Type B pancreatic cell (in vitro differentiated cells): ENCODE data around the gene SLCO4C1. TPM values are rescaled to one million over a fixed set of nuclear protein-coding genes. Genes with fewer than 3 reads are reported as not detected.
A peak's percentile ranks its signal among the peaks of the same experiment; 100 is the strongest.

Experiments used
- DNase-seq: peaks from one replicate; pipeline ENCODE4 v3.0.0; 2021; ENCODE audit warnings: mixed read lengths; ENCODE audit not compliant: unreplicated experiment; ENCODE audit errors: extremely low spot score
- H3K27ac Mint-ChIP-seq: 2 replicates; pipeline ENCODE4 v1.8.0; 2021; ENCODE audit warnings: mild to moderate bottlenecking, mixed read lengths
- H3K27me3 Mint-ChIP-seq: 2 replicates; pipeline ENCODE4 v1.8.0; 2021; ENCODE audit warnings: mixed read lengths
- H3K36me3 Mint-ChIP-seq: 2 replicates; pipeline ENCODE4 v1.8.0; 2021; ENCODE audit warnings: mixed read lengths
- H3K4me1 Mint-ChIP-seq: one replicate; pipeline ENCODE4 v1.8.0; 2021; ENCODE audit warnings: mixed read lengths; ENCODE audit not compliant: unreplicated experiment
- H3K4me3 Mint-ChIP-seq: 2 replicates; pipeline ENCODE4 v1.8.0; 2021; ENCODE audit warnings: mild to moderate bottlenecking, mixed read lengths
- H3K9me3 Mint-ChIP-seq: 2 replicates; pipeline ENCODE4 v1.8.0; 2021; ENCODE audit warnings: mixed read lengths
- total RNA-seq: library from RNA; stranded (reverse); gene quantifications from 2 replicates; pipeline ENCODE4 v1.2.1, GENCODE V29; 2021; ENCODE audit warnings: low replicate concordance
- TF ChIP-seq, protein P1 (sequence below): fragments of 200-600 bp; sonication (generic); conservative IDR thresholded peaks from 2 replicates; pipeline ENCODE4 v1.5.0; 2021; ENCODE audit warnings: antibody characterized with exemption, mild to moderate bottlenecking

The SLCO4C1 gene
- total RNA-seq, 1 donor from 2014 or later, result 4.6 TPM

DNA sequence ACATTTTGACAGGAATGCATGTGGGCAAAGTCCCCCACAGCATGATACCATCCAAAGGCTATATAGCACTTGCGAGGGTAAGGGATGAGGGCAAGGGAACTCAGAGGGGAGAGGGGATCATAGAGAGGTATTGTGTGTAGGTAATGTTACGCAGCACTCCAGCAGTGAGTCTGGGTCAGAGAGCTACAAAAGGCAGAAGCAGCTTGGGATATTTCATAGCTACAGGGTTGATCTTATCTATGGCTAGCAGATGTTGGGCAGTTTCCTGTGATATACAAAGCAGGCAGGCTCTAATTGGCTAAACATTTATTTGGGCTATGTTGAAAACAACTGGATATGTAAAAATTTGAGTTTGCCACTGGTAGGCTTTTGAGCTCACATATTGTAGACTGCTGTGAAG is 17.8 kb upstream of the SLCO4C1 start:
- peak overlapping the region; percentile 11 for H3K27ac Mint-ChIP-seq
- H3K27me3 Mint-ChIP-seq, result no peaks in the 10 kb centered on the region
- no peak overlapping the region for H3K4me3 Mint-ChIP-seq
- no peak for DNase-seq
- TF ChIP-seq, protein P1, sequence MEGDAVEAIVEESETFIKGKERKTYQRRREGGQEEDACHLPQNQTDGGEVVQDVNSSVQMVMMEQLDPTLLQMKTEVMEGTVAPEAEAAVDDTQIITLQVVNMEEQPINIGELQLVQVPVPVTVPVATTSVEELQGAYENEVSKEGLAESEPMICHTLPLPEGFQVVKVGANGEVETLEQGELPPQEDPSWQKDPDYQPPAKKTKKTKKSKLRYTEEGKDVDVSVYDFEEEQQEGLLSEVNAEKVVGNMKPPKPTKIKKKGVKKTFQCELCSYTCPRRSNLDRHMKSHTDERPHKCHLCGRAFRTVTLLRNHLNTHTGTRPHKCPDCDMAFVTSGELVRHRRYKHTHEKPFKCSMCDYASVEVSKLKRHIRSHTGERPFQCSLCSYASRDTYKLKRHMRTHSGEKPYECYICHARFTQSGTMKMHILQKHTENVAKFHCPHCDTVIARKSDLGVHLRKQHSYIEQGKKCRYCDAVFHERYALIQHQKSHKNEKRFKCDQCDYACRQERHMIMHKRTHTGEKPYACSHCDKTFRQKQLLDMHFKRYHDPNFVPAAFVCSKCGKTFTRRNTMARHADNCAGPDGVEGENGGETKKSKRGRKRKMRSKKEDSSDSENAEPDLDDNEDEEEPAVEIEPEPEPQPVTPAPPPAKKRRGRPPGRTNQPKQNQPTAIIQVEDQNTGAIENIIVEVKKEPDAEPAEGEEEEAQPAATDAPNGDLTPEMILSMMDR, result no peak
- H3K9me3 Mint-ChIP-seq, result no peaks in the 10 kb centered on the region
- H3K36me3 Mint-ChIP-seq, result no peaks in the 10 kb centered on the region
- H3K4me1 Mint-ChIP-seq, result peaks cover 4% of the 10 kb centered on the region

DNA sequence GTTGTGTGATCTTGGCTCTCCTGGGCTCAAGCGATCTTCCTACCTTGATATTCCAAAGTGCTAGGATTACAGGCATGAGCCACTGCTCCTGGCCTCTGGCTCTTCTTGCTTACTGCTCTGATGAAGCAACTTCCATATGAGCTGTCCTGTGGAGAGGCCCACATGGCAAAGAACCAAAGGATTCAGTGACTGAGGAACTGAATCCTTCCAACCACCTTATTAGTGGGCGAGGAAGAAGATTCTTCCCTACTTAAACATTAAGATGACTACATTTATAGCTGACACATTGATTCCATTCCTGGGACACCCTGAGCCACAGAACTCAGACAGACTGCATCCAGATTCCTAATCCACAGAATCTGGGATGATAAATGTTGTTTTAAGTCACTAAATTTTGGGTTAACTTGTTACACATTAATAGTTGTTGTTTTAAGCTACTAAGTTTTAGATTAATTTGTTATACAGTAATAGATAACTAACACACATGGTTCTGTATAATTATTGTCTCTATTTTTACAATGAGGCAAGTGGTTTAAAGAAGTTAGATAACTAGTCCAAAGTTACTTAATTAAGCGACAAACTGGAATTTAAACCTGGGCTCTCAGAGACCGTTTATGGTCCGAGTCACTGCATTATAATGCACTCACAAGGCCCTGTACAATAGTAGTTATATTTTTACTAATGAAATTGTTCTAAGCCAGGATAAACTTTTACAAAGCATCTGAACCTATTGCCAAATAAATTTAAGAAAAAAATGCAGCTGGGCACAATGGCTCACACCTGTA is 16.7 kb upstream of the SLCO4C1 start:
- Mint-ChIP-seq H3K27me3 (no peaks in the 10 kb centered on the region), H3K4me1 (peaks cover 4% of the 10 kb centered on the region), H3K36me3 (no peaks in the 10 kb centered on the region), H3K9me3 (no peaks in the 10 kb centered on the region), H3K4me3 (no peak overlapping the region), H3K27ac (no peak overlapping the region)
- no peak for DNase-seq
- TF ChIP-seq, protein P1, result no peak

DNA sequence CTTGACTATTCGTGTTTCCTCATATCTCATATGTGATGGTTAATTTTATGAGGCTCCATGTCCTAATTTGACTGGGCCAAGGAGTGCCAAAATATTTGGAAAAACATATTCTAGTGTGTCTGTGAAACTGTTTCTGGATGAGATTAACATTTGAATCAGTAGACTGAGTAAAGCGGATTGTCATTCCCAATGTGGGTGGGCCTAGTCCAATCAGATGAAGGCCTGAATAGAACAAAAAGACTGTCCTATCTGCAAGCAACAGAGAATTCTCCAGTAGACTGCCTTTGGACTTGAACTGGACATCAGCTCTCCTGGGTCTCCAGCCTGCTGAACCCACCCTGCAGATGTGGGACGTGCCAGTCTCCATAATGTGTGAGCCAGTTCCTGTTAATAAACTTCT is 13.5 kb upstream of the SLCO4C1 start:
- Mint-ChIP-seq H3K4me3 (no peak overlapping the region), H3K27ac (no peak overlapping the region), H3K9me3 (no peaks in the 10 kb centered on the region), H3K36me3 (no peaks in the 10 kb centered on the region), H3K27me3 (no peaks in the 10 kb centered on the region), H3K4me1 (peaks cover 4% of the 10 kb centered on the region)
- no peak for DNase-seq
- TF ChIP-seq, protein P1, result no peak

DNA sequence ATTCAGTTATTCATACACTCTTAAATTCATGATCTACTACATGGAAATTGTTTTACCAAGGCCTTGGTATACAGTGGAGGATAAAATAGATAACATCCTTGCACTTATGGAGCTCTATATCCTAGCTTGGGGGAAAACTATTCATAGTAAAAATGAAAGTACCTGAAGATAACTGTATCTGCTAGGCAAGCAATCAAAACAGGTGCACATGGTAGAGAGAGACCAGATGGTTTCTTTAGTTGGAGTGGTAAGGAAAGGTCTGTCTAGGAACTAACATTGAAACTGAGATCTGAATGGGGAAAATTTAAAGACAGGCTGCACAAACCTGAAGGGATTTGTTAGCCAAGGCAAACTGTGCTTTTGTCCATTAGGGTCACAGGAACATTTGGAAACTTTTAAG is 11.1 kb upstream of the SLCO4C1 start:
- H3K4me3 Mint-ChIP-seq, result no peak overlapping the region
- no peak overlapping the region for H3K27ac Mint-ChIP-seq
- TF ChIP-seq, protein P1, result no peak
- H3K4me1 Mint-ChIP-seq, result no peaks in the 10 kb centered on the region
- no peak for DNase-seq
- H3K27me3 Mint-ChIP-seq, result no peaks in the 10 kb centered on the region
- H3K36me3 Mint-ChIP-seq, result no peaks in the 10 kb centered on the region
- H3K9me3 Mint-ChIP-seq, result no peaks in the 10 kb centered on the region

DNA sequence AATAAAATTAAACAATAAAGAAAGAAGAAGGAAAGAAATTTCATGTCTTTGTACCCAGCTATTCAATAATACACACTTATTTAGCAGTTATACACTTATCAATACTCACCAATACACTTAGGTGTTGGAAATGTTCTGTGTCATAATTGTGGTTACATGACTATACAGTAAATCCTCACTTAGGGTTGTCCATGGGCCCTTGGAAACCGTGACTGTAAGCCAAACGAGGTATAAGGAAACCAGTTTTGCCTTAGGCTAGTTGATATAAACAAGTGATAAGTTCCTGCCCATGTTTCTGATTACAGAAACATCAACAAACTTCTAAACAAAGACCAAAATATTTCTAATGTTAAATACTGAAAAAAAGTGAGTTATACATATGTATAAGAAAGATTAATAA is 10.0 kb upstream of the SLCO4C1 start:
- Mint-ChIP-seq H3K27me3 (no peaks in the 10 kb centered on the region), H3K27ac (no peak overlapping the region), H3K36me3 (no peaks in the 10 kb centered on the region), H3K4me3 (no peak overlapping the region), H3K4me1 (no peaks in the 10 kb centered on the region), H3K9me3 (no peaks in the 10 kb centered on the region)
- DNase-seq, result no peak
- TF ChIP-seq, protein P1, result no peak
